ENCODE results near the gene NUP133.

DNA sequence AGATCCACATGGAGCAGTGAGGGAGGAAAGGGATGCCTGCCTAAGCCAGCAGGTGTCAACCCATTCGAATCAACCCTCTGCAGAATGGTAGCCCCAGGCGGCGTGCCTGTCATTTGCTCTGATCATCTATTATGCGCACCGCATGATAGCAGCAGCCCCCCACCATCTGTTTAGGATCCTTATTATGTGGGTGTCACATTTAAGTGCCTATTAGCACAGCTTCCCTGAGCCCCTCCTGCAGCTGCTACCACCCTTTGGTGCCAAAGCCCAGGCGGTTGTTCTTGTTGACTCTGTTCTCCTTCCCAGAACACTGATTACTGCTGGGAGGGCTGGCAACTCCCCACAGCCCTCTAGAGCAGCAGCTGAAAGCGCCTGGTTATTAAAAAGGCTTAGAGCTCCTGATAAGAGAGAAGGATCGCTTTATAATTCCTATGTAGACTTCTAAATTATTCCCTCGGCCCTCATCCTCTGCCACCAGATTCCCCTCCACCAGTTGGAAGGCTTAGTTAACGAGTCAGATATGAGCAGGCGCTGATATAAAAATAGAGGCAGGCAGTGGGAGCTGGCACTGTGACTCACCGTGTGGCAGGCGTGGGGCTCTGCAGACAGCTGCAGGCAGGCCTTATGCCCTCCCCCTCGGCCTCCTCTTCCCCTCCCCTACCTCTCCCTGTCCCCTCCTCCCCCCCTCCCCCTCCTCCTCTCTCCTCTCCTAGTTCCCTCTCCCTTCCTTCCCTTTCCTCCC, 97.3 kb downstream of the NUP133 start:
- TF ChIP-seq, protein P1, sequence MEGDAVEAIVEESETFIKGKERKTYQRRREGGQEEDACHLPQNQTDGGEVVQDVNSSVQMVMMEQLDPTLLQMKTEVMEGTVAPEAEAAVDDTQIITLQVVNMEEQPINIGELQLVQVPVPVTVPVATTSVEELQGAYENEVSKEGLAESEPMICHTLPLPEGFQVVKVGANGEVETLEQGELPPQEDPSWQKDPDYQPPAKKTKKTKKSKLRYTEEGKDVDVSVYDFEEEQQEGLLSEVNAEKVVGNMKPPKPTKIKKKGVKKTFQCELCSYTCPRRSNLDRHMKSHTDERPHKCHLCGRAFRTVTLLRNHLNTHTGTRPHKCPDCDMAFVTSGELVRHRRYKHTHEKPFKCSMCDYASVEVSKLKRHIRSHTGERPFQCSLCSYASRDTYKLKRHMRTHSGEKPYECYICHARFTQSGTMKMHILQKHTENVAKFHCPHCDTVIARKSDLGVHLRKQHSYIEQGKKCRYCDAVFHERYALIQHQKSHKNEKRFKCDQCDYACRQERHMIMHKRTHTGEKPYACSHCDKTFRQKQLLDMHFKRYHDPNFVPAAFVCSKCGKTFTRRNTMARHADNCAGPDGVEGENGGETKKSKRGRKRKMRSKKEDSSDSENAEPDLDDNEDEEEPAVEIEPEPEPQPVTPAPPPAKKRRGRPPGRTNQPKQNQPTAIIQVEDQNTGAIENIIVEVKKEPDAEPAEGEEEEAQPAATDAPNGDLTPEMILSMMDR (conservative IDR thresholded peaks at IDR 0.05; ENCODE audit: low read depth, low read length), result no peak
- no peak for TF ChIP-seq EZH2 (IDR thresholded peaks at IDR 0.05; ENCODE audit: borderline replicate concordance, low read depth, low read length, poor library complexity, severe bottlenecking)
